K562 (cell line): ENCODE data around the gene TF.
A peak's percentile ranks its signal among the peaks of the same experiment; 100 is the strongest.

Source experiments
- EP300 ChIP-seq: IDR thresholded peaks from 2 replicates; pipeline ENCODE4 v1.6.1; 2012; ENCODE audit warnings: low read length, improper control_type of control experiment
- KAT7 ChIP-seq: sonication (generic); formaldehyde crosslinking; IDR thresholded peaks from 2 replicates; pipeline ENCODE4 v1.8.0; 2022; ENCODE audit warnings: missing genetic modification reagents, mild to moderate bottlenecking, borderline replicate concordance
- SAFB2 ChIP-seq: fragments of 200-400 bp; formaldehyde crosslinking; IDR thresholded peaks from 2 replicates; pipeline ENCODE4 v1.6.1; 2018; ENCODE audit warnings: borderline replicate concordance, low read length, low read depth, moderate library complexity; ENCODE audit not compliant: severe bottlenecking
- TBP ChIP-seq: optimal IDR thresholded peaks from 2 replicates; pipeline ENCODE3; 2011; ENCODE audit warnings: low read depth, low read length, improper control_type of control experiment
- TCF7 ChIP-seq: sonication (generic); IDR thresholded peaks from 2 replicates; pipeline ENCODE4 v1.6.1; 2016; ENCODE audit warnings: antibody characterized with exemption, borderline replicate concordance
- TFAP4 ChIP-seq: sonication (generic); formaldehyde crosslinking; IDR thresholded peaks from 2 replicates; pipeline ENCODE4 v1.8.0; 2022; ENCODE audit warnings: missing genetic modification reagents, mild to moderate bottlenecking, moderate library complexity, borderline replicate concordance
- ZNF224 ChIP-seq: sonication (generic); formaldehyde crosslinking; IDR thresholded peaks from 2 replicates; pipeline ENCODE4 v1.8.0; 2022; ENCODE audit warnings: mild to moderate bottlenecking, missing genetic modification reagents
- ZNF76 ChIP-seq: fragments of 250-450 bp; sonication (Bioruptor Pico); IDR thresholded peaks from 2 replicates; pipeline ENCODE4 v1.4.0; 2020; ENCODE audit warnings: mild to moderate bottlenecking, moderate library complexity, borderline replicate concordance
- TF ChIP-seq, protein P1 (sequence below), 2 experiments: fragments of 450-650 bp in 1 of 2; sonication (generic) in 1 of 2; formaldehyde crosslinking in 1 of 2; IDR thresholded peaks in 1 of 2; conservative IDR thresholded peaks in 1 of 2; 2 replicates each; pipeline versions ENCODE4 v1.6.1 to v1.8.1; 2016 to 2023; ENCODE audit warnings: mild to moderate bottlenecking in 2 of 2, moderate library complexity in 2 of 2, inconsistent platforms in 1 of 2, missing genetic modification reagents in 1 of 2

- TF ChIP-seq TCF7: no peak
- TF ChIP-seq ZNF76 (CRISPR knock-in tag): no peak
- TF ChIP-seq EP300: no peak
- no peak for TF ChIP-seq TBP
- TF ChIP-seq ZNF224: no peak
- TF ChIP-seq, protein P1, sequence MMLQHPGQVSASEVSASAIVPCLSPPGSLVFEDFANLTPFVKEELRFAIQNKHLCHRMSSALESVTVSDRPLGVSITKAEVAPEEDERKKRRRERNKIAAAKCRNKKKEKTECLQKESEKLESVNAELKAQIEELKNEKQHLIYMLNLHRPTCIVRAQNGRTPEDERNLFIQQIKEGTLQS (IDR thresholded peaks at IDR 0.05): peak; percentile 34; the same call in 1 of the 2 replicates
- TF ChIP-seq, protein P1 (CRISPR knock-in tag; conservative IDR thresholded peaks at IDR 0.05): no peak
- no peak for TF ChIP-seq TFAP4 (CRISPR knock-in tag)
- TF ChIP-seq SAFB2: no peak
- no peak for TF ChIP-seq KAT7
Measured at GRCh38 chr3:133799794-133800585, 53.8 kb downstream of the TF start.
